Ectodermal cell (in vitro differentiated cells): Measurements from ENCODE around the gene RLN3. TPM values are rescaled to one million over a fixed set of nuclear protein-coding genes. Genes with fewer than 3 reads are reported as not detected.
A peak's percentile ranks its signal among the peaks of the same experiment; 100 is the strongest.

Source experiments
- H3K27ac ChIP-seq: 2 replicates; pipeline ENCODE4 v1.7.0; 2013; ENCODE audit warnings: mild to moderate bottlenecking, low read depth, low read length; ENCODE audit not compliant: insufficient read depth, poor library complexity, severe bottlenecking
- H3K27me3 ChIP-seq: 2 replicates; pipeline ENCODE4 v1.7.0; 2013; ENCODE audit warnings: mild to moderate bottlenecking, low read length; ENCODE audit not compliant: insufficient read depth, control insufficient read depth, poor library complexity, severe bottlenecking
- H3K36me3 ChIP-seq: one replicate; pipeline ENCODE4 v1.7.0; 2013; ENCODE audit warnings: low read length; ENCODE audit not compliant: control insufficient read depth, insufficient read depth
- H3K4me1 ChIP-seq: one replicate; pipeline ENCODE4 v1.7.0; 2013; ENCODE audit warnings: low read length; ENCODE audit not compliant: control insufficient read depth, insufficient read depth
- H3K4me3 ChIP-seq: 2 replicates; pipeline ENCODE4 v1.7.0; 2013; ENCODE audit warnings: low read depth, low read length, control low read depth; ENCODE audit not compliant: insufficient read depth
- H3K9me3 ChIP-seq: 2 replicates; pipeline ENCODE4 v1.7.0; 2013; ENCODE audit warnings: mild to moderate bottlenecking, low read length, moderate library complexity; ENCODE audit not compliant: control insufficient read depth
- WGBS, 2 experiments: methylation state at CpG; one replicate each; pipeline ENCODE4 v1.1.7; 2013; ENCODE audit warnings: missing lambda C conversion rate in 2 of 2; 5-methylcytosine and 5-hydroxymethylcytosine counted together
- polyA plus RNA-seq, 4 experiments: library from polyadenylated mRNA; stranded (reverse); fragments of 50-300 nt; gene quantifications; one replicate each; pipeline ENCODE4 v1.2.3, GENCODE V29; 2013

RLN3 gene
- polyA plus RNA-seq (2013, experiment 1 of 4), result not detected
- polyA plus RNA-seq (2013, experiment 2 of 4), result not detected
- not detected for polyA plus RNA-seq (2013, experiment 3 of 4)
- not detected for polyA plus RNA-seq (2013, experiment 4 of 4)

- Histone ChIP-seq H3K27ac (no peak within 1 kb of the TSS), H3K4me1 (no peaks in the 10 kb centered on the region), H3K4me3 (no peak within 1 kb of the TSS), H3K27me3 (peaks cover 22% of the 10 kb centered on the region), H3K36me3 (no peaks in the 10 kb centered on the region), H3K9me3 (no peaks in the 10 kb centered on the region)
- 88 to 89% methylated on average over 24 of the region's 24 CpGs for WGBS, 2 experiments
Observed at GRCh38 chr19:14027856-14028450, at the start of gene RLN3. TSS of gene RLN3 (plus strand) at chr19:14028148. CDS start at chr19:14028205, 57 bp downstream.

DNA sequence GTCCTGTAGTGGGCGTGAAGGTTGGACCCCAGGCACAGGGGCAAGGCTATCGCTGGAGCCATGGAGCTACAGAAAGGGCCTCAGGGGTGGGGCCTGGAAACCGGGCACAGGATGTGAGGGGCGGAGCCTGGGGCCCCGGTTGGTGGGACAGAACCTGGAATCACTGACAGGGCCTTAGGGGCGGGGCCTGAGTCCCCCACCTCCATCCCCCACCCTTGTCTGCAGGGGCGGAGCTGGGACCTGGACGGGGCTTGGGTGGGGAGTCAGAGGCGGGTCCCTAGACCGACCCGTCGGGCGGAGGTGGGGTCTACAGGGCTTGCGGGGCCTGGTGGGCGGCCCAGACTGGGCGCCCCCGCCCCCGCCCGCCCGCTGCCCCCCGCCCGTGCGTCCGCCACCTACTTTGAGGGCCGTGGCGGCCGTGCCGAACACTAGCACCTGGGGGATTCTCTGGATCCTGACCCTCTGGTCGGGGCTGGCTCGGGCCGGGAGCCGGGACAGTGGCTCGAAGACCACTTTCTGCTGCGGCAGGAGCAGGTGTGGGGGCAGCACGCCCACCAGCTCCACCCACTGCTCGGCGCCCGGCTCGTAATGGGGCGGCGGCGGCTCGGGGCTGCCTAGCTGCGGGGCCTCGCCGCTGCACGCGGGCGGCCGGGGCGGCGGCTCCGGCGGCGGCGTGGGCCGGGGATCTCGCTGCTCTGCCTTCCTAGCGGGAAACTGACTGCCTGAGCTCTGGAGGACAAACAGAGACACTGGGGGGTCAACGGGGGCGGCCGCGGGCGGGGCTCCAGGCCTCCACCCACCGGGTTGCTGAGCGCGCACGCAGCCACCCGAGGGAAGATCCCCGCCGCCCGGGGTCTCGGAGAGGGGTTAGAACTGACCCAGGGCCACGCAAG, 49.4 kb upstream of the RLN3 start:
- no peaks in the 10 kb centered on the region for H3K9me3 ChIP-seq
- H3K4me3 ChIP-seq, result peak overlapping the region; percentile 40
- no peaks in the 10 kb centered on the region for H3K36me3 ChIP-seq
- no peaks in the 10 kb centered on the region for H3K27me3 ChIP-seq
- peaks cover 9% of the 10 kb centered on the region for H3K4me1 ChIP-seq
- WGBS, 2 experiments, result 2% methylated on average over 74 of the region's 74 CpGs
- H3K27ac ChIP-seq, result no peak overlapping the region

DNA sequence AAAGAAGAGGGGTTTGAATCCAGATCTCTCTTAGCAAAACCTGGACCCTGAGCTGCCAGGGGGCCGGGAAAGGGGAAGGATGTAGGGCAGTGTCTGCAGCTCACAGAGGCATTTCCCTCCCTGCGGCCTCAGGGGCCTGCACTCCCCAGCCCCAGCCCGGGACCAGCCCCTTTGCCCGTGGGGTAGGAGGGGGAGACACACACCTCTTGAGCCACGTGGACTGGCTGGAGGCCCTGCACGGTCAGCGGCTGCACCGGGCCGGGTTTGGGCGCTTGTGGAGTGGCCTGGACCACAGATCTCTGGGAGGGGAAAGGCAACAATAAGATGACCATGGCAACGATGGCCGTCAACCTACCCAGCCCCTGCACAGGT, 48.7 kb upstream of the RLN3 start:
- Histone ChIP-seq H3K4me3 (peak overlapping the region; percentile 40), H3K27ac (no peak overlapping the region), H3K4me1 (peaks cover 10% of the 10 kb centered on the region), H3K9me3 (no peaks in the 10 kb centered on the region), H3K27me3 (no peaks in the 10 kb centered on the region), H3K36me3 (no peaks in the 10 kb centered on the region)
- 41 to 44% methylated on average over 12 of the region's 12 CpGs for WGBS, 2 experiments

DNA sequence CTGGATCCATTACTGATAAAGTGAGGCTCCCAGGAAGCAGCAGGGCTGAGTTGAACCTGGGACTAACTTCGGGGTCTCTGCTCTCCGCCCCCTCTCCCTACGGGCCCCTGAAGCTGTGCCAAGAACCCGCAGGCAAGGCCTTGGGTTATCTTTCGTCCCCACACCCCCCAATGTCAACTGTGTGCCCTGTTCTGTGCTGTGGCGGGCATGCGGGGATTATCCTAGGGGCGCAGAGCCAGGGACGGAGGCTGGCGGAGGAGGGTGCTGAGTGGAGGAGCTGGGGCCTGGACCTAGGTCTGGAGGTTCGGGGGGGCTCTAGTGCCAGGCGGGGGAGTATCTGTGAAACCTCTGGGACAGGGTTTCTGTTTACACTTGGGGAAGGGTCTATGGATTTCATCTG, 48.3 kb upstream of the RLN3 start:
- 91 to 92% methylated on average over 11 to 12 of the region's 12 CpGs for WGBS, 2 experiments
- Histone ChIP-seq H3K36me3 (no peaks in the 10 kb centered on the region), H3K4me3 (no peak overlapping the region), H3K27me3 (no peaks in the 10 kb centered on the region), H3K4me1 (peaks cover 14% of the 10 kb centered on the region), H3K9me3 (no peaks in the 10 kb centered on the region), H3K27ac (no peak overlapping the region)

- Histone ChIP-seq H3K4me1 (peaks cover 14% of the 10 kb centered on the region), H3K4me3 (no peak overlapping the region), H3K27ac (no peak overlapping the region), H3K9me3 (no peaks in the 10 kb centered on the region), H3K27me3 (no peaks in the 10 kb centered on the region), H3K36me3 (no peaks in the 10 kb centered on the region)
- WGBS, 2 experiments, result 95% methylated on average over 15 of the region's 15 CpGs
Observed at GRCh38 chr19:13980340-13980739, 47.6 kb upstream of the RLN3 start.

DNA sequence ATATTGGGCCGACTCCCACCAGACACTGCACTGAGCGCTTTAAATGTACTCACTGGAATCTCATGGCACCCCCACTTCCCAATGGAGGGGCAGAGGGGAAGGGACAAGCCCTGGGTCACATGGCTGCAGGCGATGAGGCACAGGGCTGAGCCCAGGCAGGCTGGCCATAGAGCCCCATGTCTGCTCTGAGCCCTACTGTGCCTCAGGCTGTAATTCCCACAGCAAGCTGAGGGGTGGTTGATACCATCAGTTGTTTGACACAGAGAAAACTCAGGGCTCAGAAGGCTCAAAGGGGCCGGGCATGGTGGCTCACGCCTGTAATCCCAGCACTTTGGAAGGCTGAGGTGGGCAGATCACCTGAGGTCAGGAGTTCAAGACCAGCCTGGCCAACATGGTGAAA, 46.9 kb upstream of the RLN3 start:
- Histone ChIP-seq H3K36me3 (no peaks in the 10 kb centered on the region), H3K9me3 (no peaks in the 10 kb centered on the region), H3K27ac (no peak overlapping the region), H3K27me3 (no peaks in the 10 kb centered on the region), H3K4me1 (peaks cover 17% of the 10 kb centered on the region), H3K4me3 (no peak overlapping the region)
- WGBS, 2 experiments, result 92 to 96% methylated on average over 5 of the region's 5 CpGs

- H3K27me3 ChIP-seq, result no peaks in the 10 kb centered on the region
- H3K4me1 ChIP-seq, result peaks cover 21% of the 10 kb centered on the region
- H3K36me3 ChIP-seq, result no peaks in the 10 kb centered on the region
- H3K9me3 ChIP-seq, result no peaks in the 10 kb centered on the region
- 92 to 95% methylated on average over 9 of the region's 9 CpGs for WGBS, 2 experiments
- H3K4me3 ChIP-seq, result no peak overlapping the region
- no peak overlapping the region for H3K27ac ChIP-seq
Observed at GRCh38 chr19:13981467-13981866, 46.5 kb upstream of the RLN3 start.

- Histone ChIP-seq H3K9me3 (no peaks in the 10 kb centered on the region), H3K27ac (no peak overlapping the region), H3K4me1 (peaks cover 27% of the 10 kb centered on the region), H3K27me3 (no peaks in the 10 kb centered on the region), H3K36me3 (no peaks in the 10 kb centered on the region), H3K4me3 (no peak overlapping the region)
- WGBS, 2 experiments, result 94 to 95% methylated on average over 17 of the region's 17 CpGs
Observed at GRCh38 chr19:13981988-13982501, 45.9 kb upstream of the RLN3 start.

GRCh38 chr19:13982773-13983172, 45.2 kb upstream of the RLN3 start:
- Histone ChIP-seq H3K27me3 (no peaks in the 10 kb centered on the region), H3K27ac (no peak overlapping the region), H3K9me3 (no peaks in the 10 kb centered on the region), H3K36me3 (no peaks in the 10 kb centered on the region), H3K4me1 (peaks cover 33% of the 10 kb centered on the region), H3K4me3 (no peak overlapping the region)
- WGBS, 2 experiments, result 96% methylated on average over 9 of the region's 9 CpGs

- H3K4me3 ChIP-seq, result no peak overlapping the region
- WGBS, 2 experiments, result 92 to 93% methylated on average over 21 of the region's 21 CpGs
- no peaks in the 10 kb centered on the region for H3K36me3 ChIP-seq
- H3K27ac ChIP-seq, result no peak overlapping the region
- H3K4me1 ChIP-seq, result peaks cover 33% of the 10 kb centered on the region
- H3K27me3 ChIP-seq, result no peaks in the 10 kb centered on the region
- no peaks in the 10 kb centered on the region for H3K9me3 ChIP-seq
Observed at GRCh38 chr19:13983213-13983889, 44.6 kb upstream of the RLN3 start.
